IMR-90 (cell line): ENCODE measurements around the gene KRT33A. TPM values are rescaled to one million over a fixed set of nuclear protein-coding genes. Genes with fewer than 3 reads are reported as not detected.

Experiments used
- ATAC-seq: fragments of 200-7000 bp; cut with Tn5 transposase; 2 replicates; pipeline ENCODE4 v1.9.1; 2020; ENCODE audit warnings: low read depth, mild to moderate bottlenecking, moderate library complexity
- BruUV-seq: library from RNA; stranded (reverse); fragments of 400-500 nt; replicated peaks from 2 replicates; lab custom pipeline; 2021; lab: Mats Ljungman, UMichigan
- CTCF ChIA-PET: fragments of 300-600 bp; formaldehyde crosslinking; extraction: SDS; loops from one replicate; lab custom pipeline; 2021; ENCODE audit warnings: antibody characterized with exemption; lab: Yijun Ruan, JAX
- POLR2A ChIA-PET: fragments of 300-600 bp; sonication (Branson Sonifier 250); formaldehyde crosslinking; loops from one replicate; lab custom pipeline; 2022; ENCODE audit warnings: antibody characterized with exemption; ENCODE audit not compliant: unreplicated experiment; lab: Charles Lee
- DNase-seq: peaks from one replicate; pipeline ENCODE4 v3.0.0; 2013
- H2AFZ ChIP-seq: replicated peaks from 2 replicates; pipeline ENCODE3; 2013; ENCODE audit warnings: low read length, mild to moderate bottlenecking; ENCODE audit not compliant: poor library complexity
- H2AK5ac ChIP-seq: 2 replicates; pipeline ENCODE4 v1.6.1; 2013; ENCODE audit warnings: low read depth, low read length, inconsistent platforms
- H2AK9ac ChIP-seq: replicated peaks from 2 replicates; pipeline ENCODE3; 2013; ENCODE audit warnings: mild to moderate bottlenecking, low read depth, low read length, moderate library complexity; ENCODE audit not compliant: poor library complexity
- H2BK120ac ChIP-seq: 2 replicates; pipeline ENCODE4 v1.6.1; 2013; ENCODE audit warnings: low read depth, low read length, inconsistent platforms
- H2BK15ac ChIP-seq: 3 replicates; pipeline ENCODE4 v1.6.1; 2013; ENCODE audit warnings: low read depth, low read length, inconsistent platforms
- H2BK20ac ChIP-seq: 2 replicates; pipeline ENCODE4 v1.6.1; 2013; ENCODE audit warnings: low read depth, mild to moderate bottlenecking, inconsistent platforms, low read length, moderate library complexity
- H2BK5ac ChIP-seq: 2 replicates; pipeline ENCODE4 v1.6.1; 2013; ENCODE audit warnings: mild to moderate bottlenecking, low read depth, low read length, inconsistent platforms; ENCODE audit not compliant: poor library complexity, severe bottlenecking
- H3K14ac ChIP-seq: replicated peaks from 2 replicates; pipeline ENCODE4 v1.6.1; 2013; ENCODE audit warnings: low read depth, low read length, inconsistent platforms
- H3K18ac ChIP-seq: 2 replicates; pipeline ENCODE4 v1.6.1; 2013; ENCODE audit warnings: low read depth, low read length, control low read depth
- H3K23ac ChIP-seq: 2 replicates; pipeline ENCODE4 v1.6.1; 2013; ENCODE audit warnings: low read depth, low read length, inconsistent platforms
- H3K27ac ChIP-seq: 2 replicates; pipeline ENCODE4 v1.5.1; 2013; ENCODE audit warnings: mild to moderate bottlenecking, control low read depth, low read length; ENCODE audit not compliant: insufficient read depth
- H3K27me3 ChIP-seq: 2 replicates; pipeline ENCODE4 v1.6.1; 2013; ENCODE audit warnings: low read length; ENCODE audit not compliant: control insufficient read depth, insufficient read depth
- H3K36me3 ChIP-seq: 2 replicates; pipeline ENCODE4 v1.6.1; 2013; ENCODE audit warnings: low read length, mixed read lengths; ENCODE audit not compliant: control insufficient read depth, insufficient read depth
- H3K4ac ChIP-seq: 2 replicates; pipeline ENCODE4 v1.6.1; 2013; ENCODE audit warnings: low read depth, low read length, inconsistent platforms
- H3K4me1 ChIP-seq: 2 replicates; pipeline ENCODE4 v1.6.1; 2013; ENCODE audit warnings: low read length, mixed read lengths; ENCODE audit not compliant: control insufficient read depth, insufficient read depth
- H3K4me2 ChIP-seq: 2 replicates; pipeline ENCODE4 v1.6.1; 2013; ENCODE audit warnings: low read depth, mild to moderate bottlenecking, control low read depth, low read length, moderate library complexity
- H3K4me3 ChIP-seq: 2 replicates; pipeline ENCODE4 v1.5.1; 2013; ENCODE audit warnings: low read depth, mild to moderate bottlenecking, control low read depth, low read length, moderate library complexity; ENCODE audit not compliant: insufficient read depth
- H3K56ac ChIP-seq: 2 replicates; pipeline ENCODE4 v1.6.1; 2013; ENCODE audit warnings: low read length, inconsistent platforms; ENCODE audit not compliant: insufficient read depth; ENCODE audit errors: extremely low read depth
- H3K79me1 ChIP-seq, 2 experiments: 2 replicates each; pipeline ENCODE4 v1.6.1; 2013; ENCODE audit warnings: low read length in 2 of 2, inconsistent platforms in 1 of 2, low read depth in 1 of 2
- H3K9ac ChIP-seq: 2 replicates; pipeline ENCODE4 v1.6.1; 2013; ENCODE audit warnings: low read depth, low read length, control low read depth
- H3K9me1 ChIP-seq: 2 replicates; pipeline ENCODE4 v1.6.1; 2013; ENCODE audit warnings: low read length, inconsistent platforms; ENCODE audit not compliant: insufficient read depth
- H3K9me3 ChIP-seq: 2 replicates; pipeline ENCODE4 v1.6.1; 2013; ENCODE audit warnings: low read length; ENCODE audit not compliant: control insufficient read depth, insufficient read depth
- H4K20me1 ChIP-seq: 2 replicates; pipeline ENCODE4 v1.6.1; 2013; ENCODE audit warnings: low read length, inconsistent platforms; ENCODE audit not compliant: insufficient read depth
- H4K5ac ChIP-seq: 2 replicates; pipeline ENCODE4 v1.6.1; 2013; ENCODE audit warnings: mild to moderate bottlenecking, low read depth, low read length, control low read depth
- H4K8ac ChIP-seq, 2 experiments: 2 replicates each; pipeline ENCODE4 v1.6.1; 2013; ENCODE audit warnings: low read depth in 2 of 2, low read length in 2 of 2, control low read depth in 1 of 2, inconsistent platforms in 1 of 2
- H4K91ac ChIP-seq: 2 replicates; pipeline ENCODE4 v1.6.1; 2013; ENCODE audit warnings: low read depth, low read length, inconsistent platforms; ENCODE audit not compliant: insufficient read depth
- BHLHE40 ChIP-seq: fragments of 150-350 bp; IDR thresholded peaks from 2 replicates; pipeline ENCODE4 v1.6.1; 2016; ENCODE audit warnings: mild to moderate bottlenecking, low read depth, low read length
- CEBPB ChIP-seq: IDR thresholded peaks from 2 replicates; pipeline ENCODE4 v1.6.1; 2012; ENCODE audit warnings: low read depth, low read length, improper control_type of control experiment
- CHD1 ChIP-seq: IDR thresholded peaks from 2 replicates; pipeline ENCODE4 v1.6.1; 2012; ENCODE audit warnings: low read depth, low read length, improper control_type of control experiment
- CTCF ChIP-seq: conservative IDR thresholded peaks from 2 replicates; pipeline ENCODE4 v1.5.1; 2012; ENCODE audit warnings: mild to moderate bottlenecking, low read depth, low read length, improper control_type of control experiment
- ELK1 ChIP-seq: fragments of 150-350 bp; IDR thresholded peaks from 2 replicates; pipeline ENCODE4 v1.6.1; 2016; ENCODE audit warnings: low read depth, mild to moderate bottlenecking, low read length, moderate library complexity, borderline replicate concordance
- FOS ChIP-seq: fragments of 150-350 bp; IDR thresholded peaks from 2 replicates; pipeline ENCODE4 v1.6.1; 2016; ENCODE audit warnings: low read depth, low read length
- MAFK ChIP-seq: IDR thresholded peaks from 2 replicates; pipeline ENCODE4 v1.6.1; 2012; ENCODE audit warnings: low read depth, low read length, improper control_type of control experiment
- MAZ ChIP-seq: IDR thresholded peaks from 2 replicates; pipeline ENCODE4 v1.6.1; 2012; ENCODE audit warnings: low read depth, mild to moderate bottlenecking, low read length, improper control_type of control experiment, moderate library complexity, borderline replicate concordance
- MXI1 ChIP-seq: IDR thresholded peaks from 2 replicates; pipeline ENCODE4 v1.6.1; 2012; ENCODE audit warnings: low read depth, mild to moderate bottlenecking, low read length, moderate library complexity, borderline replicate concordance
- NFE2L2 ChIP-seq: fragments of 150-350 bp; IDR thresholded peaks from 2 replicates; pipeline ENCODE4 v1.6.1; 2016; ENCODE audit warnings: low read depth, mild to moderate bottlenecking, low read length
- POLR2A ChIP-seq: IDR thresholded peaks from 2 replicates; pipeline ENCODE4 v1.6.1; 2012; ENCODE audit warnings: mild to moderate bottlenecking, low read depth, low read length
- RAD21 ChIP-seq: IDR thresholded peaks from 2 replicates; pipeline ENCODE4 v1.6.1; 2012; ENCODE audit warnings: low read length, improper control_type of control experiment
- RCOR1 ChIP-seq: IDR thresholded peaks from 2 replicates; pipeline ENCODE4 v1.6.1; 2012; ENCODE audit warnings: mild to moderate bottlenecking, low read length, improper control_type of control experiment; ENCODE audit not compliant: insufficient replicate concordance
- RFX5 ChIP-seq: IDR thresholded peaks from 2 replicates; pipeline ENCODE4 v1.8.0; 2012; ENCODE audit warnings: low read depth, mild to moderate bottlenecking, low read length, moderate library complexity
- SMC3 ChIP-seq: fragments of 150-350 bp; IDR thresholded peaks from 2 replicates; pipeline ENCODE4 v1.6.1; 2016; ENCODE audit warnings: low read depth, mild to moderate bottlenecking, antibody characterized with exemption, low read length, moderate library complexity
- WGBS, 2 experiments: methylation state at CpG; one replicate each; pipeline versions ENCODE4 v1.1.5 to v1.1.7; 2013; ENCODE audit warnings: missing lambda C conversion rate in 2 of 2; ENCODE audit not compliant: insufficient read length in 1 of 2; ENCODE audit errors: extremely low coverage in 2 of 2; 5-methylcytosine and 5-hydroxymethylcytosine counted together
- dilution Hi-C: fragments of 300-500 bp; cut with HindIII; formaldehyde crosslinking; loops from one replicate; pipeline ENCODE4 v1.14.3; 2018; ENCODE audit warnings: low sequenced_read_pairs; ENCODE audit not compliant: unreplicated experiment
- in situ Hi-C: fragments of 300-500 bp; cut with MboI; formaldehyde crosslinking; loops from 3 replicates; pipeline ENCODE4 v1.14.3; 2019; ENCODE audit warnings: low sequenced_read_pairs, inconsistent platforms, mixed read lengths
- intact Hi-C: fragments of 100-400 bp; cut with micrococcal nuclease; formaldehyde crosslinking; loops from 2 replicates; pipeline ENCODE4 v1.10.0; 2022
- polyA plus RNA-seq, 3 experiments: library from polyadenylated mRNA; depleted of rRNA; stranded (reverse); fragments of >200 nt; gene quantifications; 2 replicates each; pipeline ENCODE4 v1.2.3, GENCODE V29; 2012; ENCODE audit warnings: low replicate concordance in 1 of 3
- total RNA-seq: library from RNA; depleted of rRNA; stranded (reverse); fragments of >200 nt; gene quantifications from 2 replicates; pipeline ENCODE4 v1.2.3, GENCODE V29; 2012

The KRT33A gene
- total and polyA plus RNA-seq, 2 of the 4 experiments (the other 2 are of a cell fraction) = not detected

GRCh38 chr17:41298458-41299135 is 52.0 kb downstream of the KRT33A start:
- 83% methylated on average over 3 of the region's 20 CpGs; no CpG with 5 or more reads in 1 of the 2 experiments for WGBS, 2 experiments
- Histone ChIP-seq H3K4ac (no peak overlapping the region), H3K4me3 (no peak overlapping the region), H3K4me1 (no peaks in the 10 kb centered on the region), H3K36me3 (no peaks in the 10 kb centered on the region), H3K79me1 (no peaks in the 10 kb centered on the region), H2AFZ (no peak overlapping the region), H4K91ac (no peak overlapping the region), H3K4me2 (no peak overlapping the region), H2BK120ac (no peak overlapping the region), H3K23ac (no peak overlapping the region), H4K8ac (no peak overlapping the region), H3K27ac (no peak overlapping the region), H2BK5ac (no peak overlapping the region), H3K27me3 (no peaks in the 10 kb centered on the region; the same call in 1 of the 2 replicates), H3K56ac (no peak overlapping the region), H2BK15ac (no peak overlapping the region), H2AK9ac (no peak overlapping the region), H2AK5ac (peak overlapping the region; percentile 12; the same call in 1 of the 2 replicates), H3K9me3 (no peaks in the 10 kb centered on the region), H3K14ac (no peak overlapping the region), H3K18ac (no peak overlapping the region), H3K9ac (no peak overlapping the region), H3K9me1 (peaks cover 5% of the 10 kb centered on the region; the same call in 1 of the 2 replicates), H4K20me1 (no peaks in the 10 kb centered on the region), H2BK20ac (no peak overlapping the region), H4K5ac (no peak overlapping the region)
- ATAC-seq = no peak
- TF ChIP-seq MXI1 (no peak), CTCF (no peak), ELK1 (no peak), RAD21 (no peak), MAZ (no peak), FOS (no peak), MAFK (no peak), RCOR1 (no peak), SMC3 (no peak), RFX5 (no peak), POLR2A (no peak), CEBPB (no peak), NFE2L2 (no peak), CHD1 (no peak), BHLHE40 (no peak)
- no peak for DNase-seq
- CTCF ChIA-PET = no interaction called here
- BruUV-seq = no TSS peak
- dilution Hi-C loops (no loop called here), intact Hi-C loops (no loop called here), in situ Hi-C loops (no loop called here)
- POLR2A ChIA-PET = no interaction called here
